GM18868 (cell line): ENCODE results near the gene SLC6A12.

ENCODE experiments used
- ATAC-seq: cut with Tn5 transposase; IDR thresholded peaks from one replicate; pipeline ENCODE4 v1.9.1; 2021; ENCODE audit warnings: mild to moderate bottlenecking, moderate library complexity; ENCODE audit not compliant: unreplicated experiment

Gene SLC6A12

DNA sequence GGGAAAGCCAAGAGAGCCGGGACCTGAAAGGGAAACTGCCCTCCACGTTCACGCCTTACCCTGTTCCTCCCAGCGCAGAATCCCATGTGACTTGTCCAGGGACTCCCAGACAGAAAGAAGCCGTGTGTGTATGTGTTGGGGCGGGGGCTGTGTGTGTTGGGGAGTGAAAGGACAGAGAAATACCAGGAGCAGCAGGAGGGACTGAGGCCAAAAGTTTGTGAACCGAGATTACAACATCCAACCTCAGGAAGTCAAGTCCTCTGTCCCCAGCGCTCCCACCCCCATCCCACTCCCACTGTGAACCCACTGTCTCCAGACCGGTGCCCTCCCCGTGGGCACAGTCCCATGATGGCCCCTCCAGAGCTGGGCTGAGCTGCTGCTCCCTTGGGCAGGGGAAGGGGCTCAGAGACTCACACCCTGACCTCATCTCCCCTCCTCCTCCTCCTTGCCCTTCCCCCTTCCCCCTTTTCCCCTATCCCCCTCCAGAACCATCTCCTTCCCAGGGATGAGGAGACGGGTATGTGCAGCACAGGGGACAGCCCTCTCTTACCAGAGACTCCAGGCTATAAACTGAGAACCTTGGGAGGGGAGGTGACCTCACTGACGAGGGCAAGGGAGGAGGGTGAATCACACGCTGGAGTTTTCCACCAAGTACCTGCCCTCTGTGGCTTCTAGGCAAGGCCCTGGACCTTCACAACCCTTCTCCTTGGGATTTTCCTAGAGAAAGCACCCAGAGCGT is at the start of gene SLC6A12:
Gene SLC6A12, minus strand, starts transcription at position 155 of the 739 bp plus-strand sequence. CDS start 4,171 bp downstream, outside the sequence.
- no peak for ATAC-seq

DNA sequence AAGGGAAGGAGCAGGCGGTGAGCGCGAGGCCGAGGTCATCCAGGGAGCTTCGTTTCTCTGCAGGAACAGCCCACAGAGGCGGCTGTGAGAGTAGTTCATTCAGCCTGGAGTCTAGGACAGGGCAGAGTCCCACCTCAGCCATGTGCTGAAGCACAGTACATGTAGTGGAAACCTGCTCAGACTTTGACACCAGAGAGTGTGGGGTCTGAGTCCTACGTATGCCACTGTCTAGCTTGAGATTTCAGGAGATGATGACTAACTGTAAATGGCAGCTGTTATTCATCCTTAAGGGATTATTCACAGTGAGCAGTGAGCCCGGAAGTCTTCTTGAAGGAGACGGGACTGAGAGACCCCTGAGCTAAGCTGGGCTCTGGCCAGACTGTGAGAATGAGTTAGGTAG is 49.6 kb upstream of the SLC6A12 start:
- no peak for ATAC-seq

DNA sequence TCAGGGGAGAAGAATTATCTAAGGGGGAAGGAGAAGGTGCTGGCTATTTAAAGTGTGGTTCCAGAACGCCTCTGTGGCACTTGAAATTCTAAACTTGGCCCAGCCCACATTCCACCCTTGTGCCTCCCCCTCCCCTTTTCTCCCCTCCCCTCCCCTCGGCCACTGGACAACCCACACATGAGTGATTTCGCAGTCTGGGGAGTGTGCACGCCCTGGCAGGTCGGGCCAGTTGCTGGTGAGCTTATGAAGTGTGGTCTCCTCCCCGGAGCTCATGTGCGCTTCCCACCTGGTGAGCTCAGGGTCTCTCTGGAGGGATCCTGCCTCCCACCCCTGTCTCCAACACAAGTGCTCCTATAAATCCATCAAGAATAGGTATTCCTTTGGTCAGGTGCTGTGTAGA is 48.9 kb upstream of the SLC6A12 start, which contains the start of gene SLC6A13:
Gene SLC6A13, minus strand, starts transcription at position 20 of the 400 bp plus-strand sequence. CDS start 2,784 bp downstream, outside the sequence.
- ATAC-seq, result no peak

DNA sequence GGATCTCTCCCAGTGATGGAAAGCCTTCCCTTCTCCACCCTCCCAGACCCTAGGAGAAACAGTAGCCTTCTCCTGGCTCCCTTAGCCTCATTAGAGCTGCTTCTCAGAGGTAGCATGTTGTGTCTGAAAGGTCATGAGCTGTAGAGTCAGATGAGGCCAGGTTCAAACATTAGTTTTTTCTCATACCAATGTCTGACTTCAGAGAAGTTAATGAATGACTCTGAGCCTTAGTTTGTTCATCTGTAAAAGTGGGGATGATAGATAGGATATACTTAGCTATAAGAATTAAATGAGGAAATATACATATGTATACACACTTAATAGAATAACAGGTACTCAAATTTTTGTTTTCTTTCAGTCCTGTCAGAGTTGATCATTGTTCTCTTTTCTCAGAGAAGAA is 48.2 kb upstream of the SLC6A12 start:
- ATAC-seq, result no peak

- no peak for ATAC-seq
These were observed 43.8 kb upstream of the SLC6A12 start for GRCh38 chr12:257521-258321.

DNA sequence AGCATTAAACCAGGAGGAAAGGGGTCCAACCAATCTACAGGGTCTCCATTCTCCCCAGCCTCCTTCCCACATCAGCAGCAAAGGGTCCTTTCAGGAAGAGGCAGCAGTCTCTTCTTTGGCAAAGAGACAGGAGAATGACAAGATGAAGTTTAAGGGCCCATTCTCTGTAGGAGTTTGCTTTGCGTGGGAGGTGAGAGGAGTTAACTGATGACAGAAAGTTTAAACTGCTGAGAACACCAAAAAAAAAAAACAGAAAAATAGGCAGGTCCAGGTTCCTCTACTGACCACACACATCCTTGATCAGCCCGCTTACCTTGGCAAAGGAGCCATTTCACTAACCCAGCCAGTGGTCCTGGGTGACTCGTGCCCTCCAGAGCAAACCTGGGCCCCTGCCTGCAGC is 43.0 kb upstream of the SLC6A12 start:
- ATAC-seq, result no peak

GRCh38 chr12:256225-256624 is 42.3 kb upstream of the SLC6A12 start:
- no peak for ATAC-seq

DNA sequence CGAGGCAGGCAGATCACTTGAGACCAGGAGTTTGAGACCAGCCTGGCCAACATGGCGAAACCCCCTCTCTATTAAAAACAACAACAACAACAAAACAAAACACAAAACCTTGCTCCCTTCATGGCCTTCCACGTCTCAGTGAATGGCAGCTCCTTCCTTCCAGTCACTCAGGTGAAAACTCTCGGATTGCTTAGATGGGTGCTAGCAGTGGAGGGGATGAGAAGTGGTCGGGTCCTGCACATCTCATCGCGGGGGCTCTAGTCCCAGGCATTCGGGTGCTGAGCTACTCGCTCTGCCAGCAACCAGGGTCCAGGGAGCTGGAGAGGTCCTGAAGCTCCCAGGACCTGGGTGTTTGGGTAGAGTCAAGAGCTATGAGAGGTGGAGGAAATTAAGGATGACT is 41.0 kb upstream of the SLC6A12 start:
- ATAC-seq, result no peak

- no peak for ATAC-seq
These were observed 40.1 kb upstream of the SLC6A12 start for GRCh38 chr12:254039-254438.

- no peak for ATAC-seq
These were observed 39.3 kb upstream of the SLC6A12 start for GRCh38 chr12:253116-253831.

- ATAC-seq, result no peak
These were observed 38.7 kb upstream of the SLC6A12 start for GRCh38 chr12:252636-253035.

- ATAC-seq, result no peak
These were observed 33.3 kb upstream of the SLC6A12 start for GRCh38 chr12:247271-247670.

- ATAC-seq, result no peak
These were observed 29.4 kb upstream of the SLC6A12 start for GRCh38 chr12:243381-243780.

- no peak for ATAC-seq
These were observed 28.5 kb upstream of the SLC6A12 start for GRCh38 chr12:242496-242895.

DNA sequence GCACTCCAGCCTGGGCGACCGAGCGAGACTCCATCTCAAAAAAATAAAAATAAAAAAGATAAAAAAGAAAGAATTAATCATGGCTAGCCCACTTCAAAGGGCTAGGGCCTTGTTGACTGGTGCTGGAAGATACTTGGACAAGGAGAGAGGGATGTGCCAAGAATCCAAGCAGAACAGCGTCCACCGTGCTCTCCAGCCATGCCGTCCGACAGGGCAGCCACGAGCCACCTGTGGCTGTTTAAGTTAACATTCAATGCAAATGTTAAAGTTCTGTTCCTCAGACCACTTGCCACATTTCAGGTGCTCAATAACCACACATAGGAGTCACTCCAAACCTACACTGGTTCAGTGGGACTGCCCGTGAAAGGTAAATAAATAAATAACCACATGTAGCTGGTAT is 27.3 kb upstream of the SLC6A12 start:
- ATAC-seq, result no peak

GRCh38 chr12:240566-240965 is 26.6 kb upstream of the SLC6A12 start:
- ATAC-seq, result no peak

- no peak for ATAC-seq
These were observed 24.9 kb upstream of the SLC6A12 start for GRCh38 chr12:238736-239398.

- ATAC-seq, result no peak
These were observed 24.2 kb upstream of the SLC6A12 start for GRCh38 chr12:238116-238515.

DNA sequence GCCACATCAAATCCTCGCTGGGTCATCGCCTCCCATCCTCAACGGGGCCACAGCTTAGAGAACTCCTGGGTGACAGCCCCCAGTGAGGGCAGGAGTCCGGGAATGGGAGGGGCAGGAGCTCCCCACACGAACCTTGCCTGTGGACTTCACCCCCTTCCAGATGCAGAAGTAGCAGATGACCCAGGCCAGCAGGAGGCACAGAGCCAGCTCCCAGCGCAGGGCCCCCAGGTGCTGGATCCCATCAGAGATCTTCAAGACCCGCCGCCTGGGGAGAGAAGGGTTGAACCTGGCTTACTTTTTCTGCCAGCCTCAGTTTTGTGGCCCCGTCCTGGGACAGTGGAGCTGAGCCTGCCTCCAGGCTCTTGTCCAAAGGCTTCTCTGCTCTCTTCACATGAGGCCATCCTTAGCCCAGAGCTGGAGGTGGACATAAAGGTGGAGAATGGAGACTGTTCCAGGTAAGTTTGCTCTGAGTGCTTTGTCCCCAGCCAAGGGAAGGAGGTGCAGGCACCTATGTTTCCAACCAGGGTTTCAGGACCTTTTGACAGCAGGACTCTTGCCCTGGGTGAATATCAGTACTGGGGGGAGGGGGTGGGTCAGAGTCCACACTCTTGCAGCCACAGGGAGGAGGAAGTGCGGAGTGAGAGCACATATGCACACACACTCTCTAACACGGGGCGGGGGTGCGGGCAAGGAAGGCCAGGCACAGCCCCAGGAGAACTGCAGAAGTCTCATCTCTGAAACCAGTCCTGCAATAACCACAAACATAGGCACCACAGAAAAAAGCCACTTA is 23.3 kb upstream of the SLC6A12 start:
- ATAC-seq, result no peak

- ATAC-seq, result no peak
These were observed 22.5 kb upstream of the SLC6A12 start for GRCh38 chr12:236445-236844.
